A673 (cell line): ENCODE measurements around the gene ASTN2.

Experiments used
- CTCF ChIP-seq: fragments of 300-800, 200-600 bp; sonication (generic); conservative IDR thresholded peaks from 2 replicates; pipeline ENCODE4 v1.5.1; 2017; ENCODE audit warnings: low read depth, mild to moderate bottlenecking, antibody characterized with exemption, low read length, moderate library complexity, mixed read lengths
- EZH2 ChIP-seq: fragments of 200-600 bp; sonication (generic); IDR thresholded peaks from 2 replicates; pipeline ENCODE4 v1.6.1; 2017; ENCODE audit warnings: borderline replicate concordance, low read depth, mild to moderate bottlenecking, mixed read lengths, antibody characterized with exemption, low read length; ENCODE audit not compliant: poor library complexity, severe bottlenecking

- TF ChIP-seq CTCF (no peak), EZH2 (no peak)
Observed at GRCh38 chr9:117191504-117192261, 223.2 kb downstream of the ASTN2 start.
